Stimulated activated CD4-positive, alpha-beta T cell treated with anti-CD3 and anti-CD28 coated beads, Interleukin-15, amount 100 ng/mL, for 48 hours (primary cell): ENCODE data around the gene DEXI.
A peak's percentile ranks its signal among the peaks of the same experiment; 100 is the strongest.
"Not testable (repeated sequence)": the region's sequence is repeated elsewhere in the genome, so short reads cannot be mapped to it uniquely, and the experiment has no call there.

ENCODE experiments used
- DNase-seq, 2 donors: peaks; one replicate each; pipeline ENCODE4 v3.0.0-alpha.2; 2020; ENCODE audit warnings: low read depth in 2 of 2

DEXI gene

DNA sequence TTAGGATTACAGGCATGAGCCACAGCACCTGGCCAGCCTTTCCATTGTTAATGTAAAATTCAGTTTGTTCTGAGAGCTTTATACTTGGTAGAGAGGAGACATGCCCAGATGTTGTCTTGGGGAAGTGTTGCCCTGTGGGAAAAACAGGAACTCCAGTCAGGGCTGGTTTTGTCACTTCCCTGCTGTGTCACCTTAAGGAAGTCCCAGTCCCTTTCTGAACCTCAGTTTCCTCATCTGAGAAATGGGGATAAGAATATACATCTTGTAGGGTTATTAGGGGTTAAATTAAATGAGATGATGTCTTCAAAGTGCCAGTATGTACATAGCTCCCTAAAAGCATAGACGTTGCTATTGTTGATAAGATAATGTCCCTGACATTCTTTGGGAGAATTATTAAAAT lies 27.3 kb upstream of the DEXI start:
- DNase-seq, result no peak

DNA sequence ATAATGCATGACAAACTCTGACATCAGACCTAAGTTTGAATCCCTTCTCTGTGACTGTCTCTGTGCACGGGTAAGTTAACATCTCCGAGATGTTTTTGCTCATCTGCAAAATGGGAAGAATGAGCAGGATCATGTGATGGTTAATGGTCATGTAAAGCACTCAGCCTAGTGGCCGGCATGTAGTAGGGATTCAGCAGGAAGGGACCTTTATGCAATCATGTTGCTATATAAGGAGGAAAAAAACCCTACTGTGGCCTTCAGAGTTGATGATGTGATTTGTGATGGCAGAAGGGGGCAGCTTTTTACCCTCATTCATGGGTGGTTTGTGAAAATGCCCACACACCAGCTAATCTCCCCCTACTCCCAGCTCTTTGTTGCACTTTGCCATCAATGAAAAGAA lies 26.2 kb upstream of the DEXI start:
- no peak for DNase-seq

- DNase-seq, result no peak
These were observed 25.7 kb upstream of the DEXI start for GRCh38 chr16:10967986-10968385.

GRCh38 chr16:10966559-10966958 lies 24.3 kb upstream of the DEXI start:
- DNase-seq, result not testable (repeated sequence)

- DNase-seq, result no peak
These were observed 23.9 kb upstream of the DEXI start for GRCh38 chr16:10966129-10966528.

- DNase-seq, result no peak
These were observed 23.3 kb upstream of the DEXI start for GRCh38 chr16:10965440-10966061.

DNA sequence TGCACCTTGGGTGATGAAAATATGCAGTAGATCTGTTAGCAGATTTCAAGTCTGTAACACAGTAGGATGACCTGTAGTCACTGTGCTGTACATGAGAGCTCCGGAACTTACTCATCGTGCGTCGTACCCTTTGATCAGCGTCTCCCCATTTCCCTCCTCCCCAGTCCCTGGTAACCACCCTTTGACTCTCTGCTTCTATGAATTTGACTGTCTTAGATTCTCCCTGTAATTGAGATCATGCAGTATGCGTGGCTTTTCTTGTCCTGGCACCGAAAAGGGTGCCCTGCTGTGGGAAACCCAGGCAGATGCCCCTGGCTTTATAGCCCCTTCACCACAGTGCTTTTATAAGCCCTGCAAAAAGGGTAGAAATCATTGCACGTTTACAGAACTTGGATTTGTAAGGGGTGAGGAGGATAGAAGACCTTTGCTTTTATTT lies 22.6 kb upstream of the DEXI start:
- DNase-seq, result peak; percentile 65 to 68

DNA sequence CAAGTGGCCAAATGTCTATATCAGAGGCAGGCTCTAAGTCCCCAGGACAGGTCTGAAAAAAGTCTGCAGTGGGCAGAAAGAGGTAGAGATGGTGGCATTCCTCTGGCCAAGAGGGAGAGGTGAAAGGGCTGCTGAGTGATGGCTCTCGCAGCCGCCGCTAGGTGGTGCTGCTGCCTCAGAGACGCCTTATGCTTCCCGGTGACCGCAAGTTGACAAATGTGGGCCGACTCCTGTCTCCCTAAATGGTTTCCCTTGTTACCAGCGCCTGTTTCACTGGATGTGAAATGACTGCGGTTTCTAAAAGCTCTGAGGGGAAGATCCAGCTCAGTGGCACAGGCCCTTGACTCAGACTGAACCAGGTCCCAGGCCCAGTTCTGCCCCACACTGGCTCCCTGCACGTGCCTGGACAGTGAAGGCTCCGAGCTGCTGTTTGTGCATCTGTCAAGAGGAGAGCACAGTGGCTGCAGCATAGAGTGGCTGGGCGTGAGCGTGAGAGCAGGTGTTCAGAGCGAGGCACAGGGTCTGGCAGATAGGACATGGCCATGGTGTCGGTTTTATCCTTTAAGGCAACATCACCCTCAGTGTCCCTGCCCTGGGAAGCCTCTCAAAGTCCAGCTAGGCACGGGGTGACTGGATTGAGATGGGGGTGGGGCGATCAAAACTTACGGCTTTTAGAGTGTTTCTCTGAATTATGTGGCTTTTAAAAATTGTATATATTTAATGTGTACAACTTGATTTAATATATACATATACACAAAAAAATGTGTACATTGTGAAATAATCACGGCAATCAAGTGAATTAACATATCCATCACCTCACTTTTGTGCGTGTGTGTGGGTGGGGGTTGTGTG lies 22.0 kb upstream of the DEXI start:
- peak; percentile 81 for DNase-seq

DNA sequence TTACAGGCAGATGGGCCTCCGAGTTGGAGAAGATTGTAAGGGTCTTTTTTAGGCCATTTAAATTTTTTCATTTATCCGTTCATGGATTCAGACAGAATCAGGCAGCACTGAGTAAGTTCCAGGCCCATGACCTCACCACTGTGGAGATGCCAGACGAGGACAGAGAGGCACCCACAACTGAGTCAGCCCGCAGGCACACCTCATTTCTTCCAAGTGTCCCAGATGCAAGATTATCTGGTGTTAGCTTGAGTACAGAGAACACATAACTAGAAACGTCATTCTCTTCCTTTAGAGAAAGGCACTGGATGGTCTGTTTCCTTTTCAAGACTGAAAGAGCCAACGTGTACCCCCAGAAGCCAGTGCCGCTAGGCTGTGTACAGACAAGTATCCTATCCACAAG lies 19.0 kb upstream of the DEXI start:
- DNase-seq, result no peak

DNA sequence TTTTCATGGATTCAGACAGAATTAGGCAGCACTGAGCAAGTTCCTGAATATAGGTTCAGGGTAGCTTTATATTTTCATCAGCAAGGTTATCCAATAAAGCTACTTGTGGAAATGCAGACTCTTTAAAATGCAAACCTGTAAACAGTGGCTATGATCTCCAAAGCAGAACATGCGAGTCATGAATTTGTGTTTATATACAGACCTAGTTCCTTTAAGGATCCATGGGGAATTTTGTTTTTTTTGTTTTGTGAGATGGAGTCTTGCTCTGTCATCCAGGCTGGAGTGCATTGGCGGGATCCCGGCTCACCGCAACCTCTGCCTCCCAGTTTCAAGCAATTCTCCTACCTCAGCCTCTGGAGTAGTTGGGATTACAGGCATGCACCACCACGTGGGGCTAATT lies 16.9 kb upstream of the DEXI start:
- DNase-seq, result no peak

DNA sequence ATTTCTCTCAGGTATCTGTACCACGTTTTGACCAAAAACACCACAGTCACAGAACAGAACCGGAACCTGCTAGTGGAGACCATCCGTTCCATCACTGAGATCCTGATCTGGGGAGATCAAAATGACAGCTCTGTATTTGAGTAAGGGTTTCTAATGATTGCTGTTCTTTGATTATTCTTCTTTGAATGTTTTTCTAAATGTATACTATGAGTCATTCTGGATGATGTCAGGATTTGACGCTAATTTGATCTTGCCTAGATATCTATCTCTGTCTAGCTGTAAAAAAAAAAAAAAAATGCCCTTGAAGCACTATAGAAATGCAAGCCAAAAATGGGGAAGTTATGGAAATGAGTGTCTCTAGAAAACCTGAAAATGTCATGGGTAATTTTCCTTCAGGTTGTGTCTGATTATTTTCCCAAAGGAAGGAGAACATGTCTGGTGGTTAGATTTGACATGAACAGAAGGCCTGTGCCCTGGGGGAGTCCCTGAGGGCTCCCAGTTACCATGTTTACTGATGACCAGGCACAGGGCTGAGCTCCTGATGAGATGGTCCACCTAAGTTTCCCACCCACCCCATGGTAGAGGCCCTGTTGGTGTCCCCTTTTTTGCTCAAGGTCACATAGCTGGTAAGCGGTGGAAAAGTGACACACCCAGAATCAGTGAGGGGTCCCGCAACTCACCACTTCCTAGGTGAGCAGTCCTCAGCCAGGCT lies 15.7 kb upstream of the DEXI start:
- DNase-seq, result no peak

DNA sequence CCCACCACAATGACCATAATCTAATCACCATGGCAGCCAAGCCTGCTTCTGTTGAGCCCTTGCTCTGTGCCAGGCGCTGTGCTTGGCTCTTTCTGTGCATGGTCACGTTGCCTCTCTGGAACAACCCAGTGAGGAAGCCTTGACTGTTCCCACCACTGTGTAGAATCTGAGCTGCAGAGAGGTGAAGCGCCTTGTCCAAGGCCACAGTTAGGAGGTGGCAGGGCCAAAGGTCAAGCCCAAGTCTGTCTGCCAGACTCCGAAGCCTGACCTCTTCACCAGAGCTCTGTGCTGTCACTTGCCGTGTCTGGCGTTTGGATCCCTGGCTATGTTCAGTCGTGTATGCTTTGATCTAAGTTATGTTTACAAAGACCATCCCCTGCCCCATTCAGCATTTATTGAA lies 12.6 kb upstream of the DEXI start:
- no peak for DNase-seq

DNA sequence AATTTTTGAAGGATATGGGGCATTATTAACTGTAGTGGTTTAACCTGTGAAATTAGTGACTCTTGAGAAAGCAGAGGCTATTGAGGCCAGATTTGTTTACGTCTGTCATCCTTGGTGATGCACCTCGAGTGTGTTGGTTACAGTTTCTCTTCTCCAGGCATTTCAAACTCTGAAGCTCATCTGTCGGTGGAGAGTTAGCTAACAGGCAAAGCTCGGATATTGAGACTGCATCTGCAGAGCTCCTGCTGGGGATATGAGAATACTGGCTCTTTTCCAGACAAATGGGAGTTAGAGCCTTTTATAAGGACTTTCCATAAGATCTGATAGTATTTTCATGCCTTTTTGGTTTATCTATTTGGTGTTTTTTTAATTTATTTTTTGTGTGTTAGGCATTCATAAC lies 8.8 kb upstream of the DEXI start:
- no peak for DNase-seq

- DNase-seq, result no peak
These were observed 8.1 kb upstream of the DEXI start for GRCh38 chr16:10950393-10950792.

- no peak for DNase-seq
These were observed 7.2 kb upstream of the DEXI start for GRCh38 chr16:10949424-10949970.

DNA sequence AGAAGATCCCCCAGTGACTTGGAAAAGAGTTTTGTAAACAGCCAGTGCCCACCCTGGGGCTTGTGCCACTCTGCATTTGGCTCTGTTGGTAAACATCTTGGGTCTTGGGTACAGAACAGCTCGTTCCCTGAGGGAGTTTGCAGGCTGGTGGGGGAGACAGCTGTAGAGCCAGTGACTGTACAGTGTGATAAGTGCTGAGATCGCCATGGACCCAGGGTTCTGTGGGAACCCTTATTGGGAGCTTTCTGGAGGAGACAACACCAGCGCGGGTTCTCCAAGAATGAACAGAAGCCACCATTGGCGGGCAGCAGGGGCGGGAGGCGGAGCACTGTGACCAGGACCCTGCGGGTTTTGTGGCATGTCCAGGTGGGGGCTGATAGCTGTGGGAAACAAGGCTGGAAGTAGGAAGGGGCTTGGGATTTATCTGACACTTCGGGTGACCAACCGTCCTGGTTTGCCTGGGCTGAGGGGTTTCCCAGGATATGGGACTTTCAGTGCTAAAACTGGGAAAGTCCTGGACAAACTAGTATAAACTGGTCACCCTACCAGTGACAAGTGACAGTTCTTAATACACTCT lies 5.0 kb upstream of the DEXI start:
- no peak for DNase-seq

- no peak for DNase-seq
These were observed 4.0 kb upstream of the DEXI start for GRCh38 chr16:10946308-10946707.

DNA sequence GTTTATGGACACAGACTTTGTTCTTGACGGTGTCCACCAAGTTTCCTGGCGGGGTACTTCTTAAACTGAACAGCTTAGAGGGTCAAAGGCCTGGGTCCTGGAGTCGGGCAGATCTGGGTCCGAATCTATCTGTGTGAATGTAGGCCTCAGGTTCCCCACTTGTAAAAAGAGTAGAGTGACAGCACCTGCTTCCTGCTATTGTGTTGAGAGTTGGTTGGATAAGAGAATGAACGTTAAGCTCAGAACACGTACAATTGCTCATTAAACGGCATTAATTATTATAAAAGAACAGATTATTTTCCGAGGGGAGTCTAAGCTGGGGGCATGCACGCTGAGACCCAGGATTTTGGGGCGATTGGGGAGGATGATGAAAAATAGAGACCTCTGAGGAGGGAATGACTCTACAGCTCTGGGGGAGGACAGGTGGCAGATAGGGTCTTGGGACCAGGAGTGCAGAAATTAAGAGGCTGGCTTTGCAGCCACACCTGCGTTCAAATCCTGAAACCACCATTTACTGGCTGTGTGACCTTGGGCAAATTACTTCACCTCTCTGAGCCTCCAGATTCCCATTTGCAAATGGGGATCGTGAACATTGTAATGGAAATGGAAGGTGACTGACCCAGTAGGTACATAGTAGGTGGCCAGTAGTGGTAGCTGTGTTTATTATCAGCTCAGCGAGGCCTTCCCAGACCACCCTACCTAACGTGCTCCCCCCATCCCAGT lies 3.0 kb upstream of the DEXI start:
- no peak for DNase-seq

DNA sequence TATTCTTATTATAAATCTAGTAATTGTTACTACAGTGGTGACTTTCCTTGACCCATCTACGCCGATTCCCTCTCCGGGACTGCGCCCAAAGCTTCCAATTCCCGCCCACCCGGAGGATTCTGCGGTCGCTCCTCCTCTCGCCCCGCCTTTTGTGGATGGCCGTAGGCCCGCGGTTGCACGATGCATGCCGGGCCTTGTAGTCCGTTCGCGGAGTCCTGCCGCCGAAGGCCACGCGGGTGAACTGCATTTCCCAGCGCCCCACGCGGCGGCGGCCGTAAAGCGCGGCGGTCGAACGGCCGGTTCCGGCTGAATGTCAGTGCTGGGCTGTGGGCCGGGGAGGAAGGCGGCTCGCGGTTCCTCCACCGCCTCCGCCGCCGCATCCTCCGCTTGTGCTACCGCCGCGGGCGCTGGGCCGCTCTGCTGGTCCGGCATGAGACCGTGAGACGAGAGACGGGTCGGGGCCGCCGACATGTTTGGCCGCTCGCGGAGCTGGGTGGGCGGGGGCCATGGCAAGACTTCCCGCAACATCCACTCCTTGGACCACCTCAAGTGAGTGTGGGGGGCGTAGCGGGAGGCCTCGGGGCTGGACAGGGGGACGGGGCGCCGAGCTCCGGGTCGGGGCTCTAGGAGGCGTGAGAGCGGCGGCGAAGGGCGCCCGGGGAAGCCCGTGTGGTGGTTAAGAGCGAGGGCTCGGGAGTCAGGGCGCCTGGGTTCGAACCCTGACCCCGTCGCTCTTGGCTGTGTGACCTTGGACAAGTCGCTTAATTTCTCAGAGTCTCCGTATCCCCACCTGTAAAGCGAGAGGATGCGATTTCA lies 2.2 kb upstream of the DEXI start, which contains the start of gene CLEC16A:
TSS of gene CLEC16A (plus strand) at position 316 of the 816 bp plus-strand sequence. CDS start at position 470, 154 bp downstream.
- peak; percentile 88 to 96 for DNase-seq

GRCh38 chr16:10943064-10943353 lies 741 bp upstream of the DEXI start:
- DNase-seq, result no peak

DNA sequence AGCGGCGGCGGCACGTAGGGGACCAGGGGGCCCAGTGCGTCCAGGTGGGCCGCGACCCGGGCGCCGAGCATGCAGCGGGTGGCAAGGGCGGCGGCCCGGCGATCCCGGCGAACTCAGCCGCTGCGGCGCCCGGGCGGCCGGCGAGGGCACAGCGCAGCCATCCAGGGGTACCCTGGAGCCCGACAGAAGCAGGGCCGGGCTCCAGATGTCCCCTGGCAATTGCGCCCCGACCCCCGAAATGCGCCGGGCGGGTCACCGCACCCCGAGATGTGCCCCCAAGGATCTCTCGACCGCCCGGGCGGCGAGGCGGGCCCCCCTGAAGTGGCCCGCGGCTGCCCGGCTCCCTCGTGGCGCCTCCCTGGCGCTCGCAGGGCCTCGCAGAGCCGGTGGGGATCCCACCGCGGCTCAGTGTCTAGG lies 325 bp downstream of the DEXI start:
- not testable (repeated sequence) for DNase-seq
